ENCODE data around the gene GAS7. TPM values are rescaled to one million over a fixed set of nuclear protein-coding genes. Genes with fewer than 3 reads are reported as not detected.

GAS7 gene
- total and polyA plus RNA-seq, 9 of the 15 experiments (the other 6 are each of a cell fraction or from before 2014, with no cell fraction given): 0.11 to 0.33 TPM; not detected in 7

DNA sequence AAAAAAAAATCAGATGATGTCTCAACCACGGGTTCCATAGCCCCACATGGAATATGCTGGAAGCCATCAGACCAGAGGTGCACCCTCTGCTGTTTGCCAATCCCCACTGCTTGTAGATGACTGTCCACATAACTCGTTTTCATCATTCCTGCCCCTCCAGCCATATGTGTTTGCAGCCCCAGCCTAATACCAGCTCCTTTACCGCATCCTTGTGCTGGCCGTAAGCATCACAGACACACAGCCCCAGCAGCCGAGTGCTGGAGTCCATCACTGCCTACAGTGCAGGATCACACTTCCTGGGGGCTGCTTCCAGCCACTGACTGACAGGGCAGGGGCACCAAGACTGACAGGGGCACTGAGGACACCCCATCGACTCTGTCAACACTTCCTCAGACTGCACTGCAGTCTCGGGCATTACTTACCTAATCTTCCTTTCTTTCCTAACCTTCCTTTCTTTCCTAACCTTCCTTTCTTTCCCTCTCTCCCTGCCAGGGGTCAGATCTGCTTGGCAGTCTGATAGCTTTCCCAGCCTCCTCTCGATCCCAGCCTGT is 298.3 kb downstream of the GAS7 start:
- FAIRE-seq (no peak), ATAC-seq (no peak), DNase-seq (ENCODE audit: extremely low read depth in 1 of 4, low spot score in 3 of 4) (no peak)
- no peaks in the 10 kb centered on the region for H3K79me2 ChIP-seq (ENCODE audit: control insufficient read depth, insufficient read depth, low read length)
- in situ Hi-C loops (cut with MboI) (no loop called here), intact Hi-C loops (cut with micrococcal nuclease) (no loop called here)
- TF ChIP-seq, protein P1, sequence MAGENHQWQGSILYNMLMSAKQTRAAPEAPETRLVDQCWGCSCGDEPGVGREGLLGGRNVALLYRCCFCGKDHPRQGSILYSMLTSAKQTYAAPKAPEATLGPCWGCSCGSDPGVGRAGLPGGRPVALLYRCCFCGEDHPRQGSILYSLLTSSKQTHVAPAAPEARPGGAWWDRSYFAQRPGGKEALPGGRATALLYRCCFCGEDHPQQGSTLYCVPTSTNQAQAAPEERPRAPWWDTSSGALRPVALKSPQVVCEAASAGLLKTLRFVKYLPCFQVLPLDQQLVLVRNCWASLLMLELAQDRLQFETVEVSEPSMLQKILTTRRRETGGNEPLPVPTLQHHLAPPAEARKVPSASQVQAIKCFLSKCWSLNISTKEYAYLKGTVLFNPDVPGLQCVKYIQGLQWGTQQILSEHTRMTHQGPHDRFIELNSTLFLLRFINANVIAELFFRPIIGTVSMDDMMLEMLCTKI (IDR thresholded peaks at IDR 0.05; ENCODE audit: partially characterized antibody): no peak
- H3K4me1 ChIP-seq (replicated peaks in 1 of 2; ENCODE audit: control insufficient read depth in 2 of 2, insufficient read depth in 2 of 2, low read length in 2 of 2): no peaks in the 10 kb centered on the region
- H3K27me3 ChIP-seq (ENCODE audit: control insufficient read depth in 2 of 2, insufficient read depth in 2 of 2, low read length in 2 of 2): peaks cover 0 to 10% of the 10 kb centered on the region in 2 experiments; a peak in 2 of 5 replicates
- H4K20me1 ChIP-seq (replicated peaks; ENCODE audit: control insufficient read depth, insufficient read depth, low read length): no peaks in the 10 kb centered on the region
- H3K9ac ChIP-seq (ENCODE audit: insufficient read depth in 1 of 2, low read depth in 2 of 2, low read length in 2 of 2): no peak overlapping the region
- no peak overlapping the region for H3K4me2 ChIP-seq (ENCODE audit: insufficient read depth, low read length)
- no peak overlapping the region for H2AFZ ChIP-seq (ENCODE audit: low read depth, low read length)
- no peaks in the 10 kb centered on the region for H3K36me3 ChIP-seq (ENCODE audit: control insufficient read depth, insufficient read depth, low read length)
- CTCF ChIA-PET (ENCODE audit: low intra/inter-chr PET ratio): no interaction called here
- no TSS peak for BruUV-seq (replicated peaks)
- no peak overlapping the region for H3K27ac ChIP-seq (ENCODE audit: extremely low read depth, low read depth, low read length)
- H3K4me3 ChIP-seq: no peak overlapping the region
- no peaks in the 10 kb centered on the region for H3K9me3 ChIP-seq (replicated peaks; ENCODE audit: control insufficient read depth, insufficient read depth, low read depth, low read length)
- 2% methylated on average over 6 of the region's 8 CpGs for WGBS (ENCODE audit: insufficient coverage, low coverage, missing lambda C conversion rate)
- H3K9me1 ChIP-seq (ENCODE audit: control insufficient read depth, insufficient read depth, low read length): no peaks in the 10 kb centered on the region
- POLR2A ChIA-PET: no interaction called here

DNA sequence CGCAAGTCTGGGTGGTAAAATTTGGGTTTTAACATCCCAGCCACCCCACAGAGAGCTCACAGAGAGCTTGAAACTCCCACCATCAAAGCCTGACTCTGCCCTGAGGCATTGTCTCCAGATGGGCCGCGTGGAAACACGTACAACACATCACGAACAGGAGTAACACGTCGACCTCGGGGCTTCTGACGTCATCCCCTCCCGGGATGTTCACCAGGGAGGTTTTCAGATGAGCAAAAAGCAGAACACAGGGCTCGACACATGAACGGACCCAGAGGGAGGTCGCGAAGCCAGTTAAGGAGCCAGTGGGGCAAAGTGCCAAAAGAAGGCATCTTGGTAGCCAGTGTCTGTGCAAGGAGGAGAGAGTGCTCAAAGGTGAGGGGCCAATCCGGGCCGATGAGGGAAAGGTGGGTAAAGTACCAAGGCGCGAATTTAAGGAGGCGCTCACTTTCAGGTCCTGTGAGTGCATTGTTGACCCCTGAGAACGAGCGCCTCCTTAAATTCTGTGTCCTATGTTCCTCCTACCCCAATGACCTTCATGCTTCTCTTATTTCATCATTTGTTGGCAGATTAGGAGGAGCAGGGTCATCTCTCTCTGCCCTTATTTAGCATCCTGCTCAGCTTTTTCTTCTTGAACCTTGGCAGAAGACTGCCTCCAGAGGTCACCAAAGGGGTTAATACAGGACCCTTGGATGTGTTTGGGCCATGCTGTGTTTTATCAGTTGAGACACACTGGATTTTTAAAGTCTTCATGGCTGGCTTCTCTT is 298.9 kb downstream of the GAS7 start:
- H3K27me3 ChIP-seq (ENCODE audit: control insufficient read depth in 2 of 2, insufficient read depth in 2 of 2, low read length in 2 of 2): peaks cover 0 to 5% of the 10 kb centered on the region in 2 experiments; a peak in 2 of 5 replicates
- BruUV-seq (replicated peaks): no TSS peak
- FAIRE-seq: no peak
- POLR2A ChIA-PET: no interaction called here
- H3K27ac ChIP-seq (ENCODE audit: extremely low read depth, low read depth, low read length): no peak overlapping the region
- no peak overlapping the region for H3K9ac ChIP-seq (ENCODE audit: insufficient read depth in 1 of 2, low read depth in 2 of 2, low read length in 2 of 2)
- no peaks in the 10 kb centered on the region for H3K36me3 ChIP-seq (ENCODE audit: control insufficient read depth, insufficient read depth, low read length)
- no peaks in the 10 kb centered on the region for H4K20me1 ChIP-seq (replicated peaks; ENCODE audit: control insufficient read depth, insufficient read depth, low read length)
- no peak for ATAC-seq
- CTCF ChIA-PET (ENCODE audit: low intra/inter-chr PET ratio): no interaction called here
- intact Hi-C loops (cut with micrococcal nuclease): no loop called here
- no peaks in the 10 kb centered on the region for H3K9me1 ChIP-seq (ENCODE audit: control insufficient read depth, insufficient read depth, low read length)
- no peaks in the 10 kb centered on the region for H3K79me2 ChIP-seq (ENCODE audit: control insufficient read depth, insufficient read depth, low read length)
- H3K9me3 ChIP-seq (replicated peaks; ENCODE audit: control insufficient read depth, insufficient read depth, low read depth, low read length): no peaks in the 10 kb centered on the region
- WGBS (ENCODE audit: insufficient coverage, low coverage, missing lambda C conversion rate): 0% methylated on average over 17 of the region's 21 CpGs
- no peak overlapping the region for H3K4me2 ChIP-seq (ENCODE audit: insufficient read depth, low read length)
- no peaks in the 10 kb centered on the region for H3K4me1 ChIP-seq (replicated peaks in 1 of 2; ENCODE audit: control insufficient read depth in 2 of 2, insufficient read depth in 2 of 2, low read length in 2 of 2)
- no peak overlapping the region for H2AFZ ChIP-seq (ENCODE audit: low read depth, low read length)
- DNase-seq (ENCODE audit: extremely low read depth in 1 of 4, low spot score in 3 of 4): no peak
- in situ Hi-C loops (cut with MboI): no loop called here
- H3K4me3 ChIP-seq: no peak overlapping the region
- TF ChIP-seq, protein P2, sequence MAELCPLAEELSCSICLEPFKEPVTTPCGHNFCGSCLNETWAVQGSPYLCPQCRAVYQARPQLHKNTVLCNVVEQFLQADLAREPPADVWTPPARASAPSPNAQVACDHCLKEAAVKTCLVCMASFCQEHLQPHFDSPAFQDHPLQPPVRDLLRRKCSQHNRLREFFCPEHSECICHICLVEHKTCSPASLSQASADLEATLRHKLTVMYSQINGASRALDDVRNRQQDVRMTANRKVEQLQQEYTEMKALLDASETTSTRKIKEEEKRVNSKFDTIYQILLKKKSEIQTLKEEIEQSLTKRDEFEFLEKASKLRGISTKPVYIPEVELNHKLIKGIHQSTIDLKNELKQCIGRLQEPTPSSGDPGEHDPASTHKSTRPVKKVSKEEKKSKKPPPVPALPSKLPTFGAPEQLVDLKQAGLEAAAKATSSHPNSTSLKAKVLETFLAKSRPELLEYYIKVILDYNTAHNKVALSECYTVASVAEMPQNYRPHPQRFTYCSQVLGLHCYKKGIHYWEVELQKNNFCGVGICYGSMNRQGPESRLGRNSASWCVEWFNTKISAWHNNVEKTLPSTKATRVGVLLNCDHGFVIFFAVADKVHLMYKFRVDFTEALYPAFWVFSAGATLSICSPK (IDR thresholded peaks at IDR 0.05; ENCODE audit: borderline replicate concordance): no peak
- no peak for TF ChIP-seq ZBTB7A (IDR thresholded peaks at IDR 0.05; ENCODE audit: borderline replicate concordance, control insufficient read depth, low read depth, low read length)
- TF ChIP-seq MIER1 (IDR thresholded peaks at IDR 0.05; ENCODE audit: low read depth): no peak
- TF ChIP-seq PHB2 (IDR thresholded peaks at IDR 0.05; ENCODE audit: low read depth): no peak
- no peak for TF ChIP-seq PTRF (tag; IDR thresholded peaks at IDR 0.05)
- no peak for TF ChIP-seq MEF2D (tag; conservative IDR thresholded peaks at IDR 0.05; ENCODE audit: low read depth)
- TF ChIP-seq MYBL2 (IDR thresholded peaks at IDR 0.05; ENCODE audit: low read depth): no peak
- TF ChIP-seq MYBL2 (CRISPR knock-in tag; IDR thresholded peaks at IDR 0.05; ENCODE audit: borderline replicate concordance): no peak
- no peak for TF ChIP-seq TAL1 (IDR thresholded peaks at IDR 0.05)
- TF ChIP-seq CREB3 (tag; conservative IDR thresholded peaks at IDR 0.05; ENCODE audit: low read depth): no peak
